HG03442 (cell line): ENCODE measurements around the gene TMPRSS13.
"Not testable (repeated sequence)": the region's sequence is repeated elsewhere in the genome, so short reads cannot be mapped to it uniquely, and the experiment has no call there.

ENCODE experiments used
- ATAC-seq: cut with Tn5 transposase; IDR thresholded peaks from one replicate; pipeline ENCODE4 v1.9.1; 2021; ENCODE audit warnings: mild to moderate bottlenecking, moderate library complexity; ENCODE audit not compliant: unreplicated experiment

The TMPRSS13 gene

DNA sequence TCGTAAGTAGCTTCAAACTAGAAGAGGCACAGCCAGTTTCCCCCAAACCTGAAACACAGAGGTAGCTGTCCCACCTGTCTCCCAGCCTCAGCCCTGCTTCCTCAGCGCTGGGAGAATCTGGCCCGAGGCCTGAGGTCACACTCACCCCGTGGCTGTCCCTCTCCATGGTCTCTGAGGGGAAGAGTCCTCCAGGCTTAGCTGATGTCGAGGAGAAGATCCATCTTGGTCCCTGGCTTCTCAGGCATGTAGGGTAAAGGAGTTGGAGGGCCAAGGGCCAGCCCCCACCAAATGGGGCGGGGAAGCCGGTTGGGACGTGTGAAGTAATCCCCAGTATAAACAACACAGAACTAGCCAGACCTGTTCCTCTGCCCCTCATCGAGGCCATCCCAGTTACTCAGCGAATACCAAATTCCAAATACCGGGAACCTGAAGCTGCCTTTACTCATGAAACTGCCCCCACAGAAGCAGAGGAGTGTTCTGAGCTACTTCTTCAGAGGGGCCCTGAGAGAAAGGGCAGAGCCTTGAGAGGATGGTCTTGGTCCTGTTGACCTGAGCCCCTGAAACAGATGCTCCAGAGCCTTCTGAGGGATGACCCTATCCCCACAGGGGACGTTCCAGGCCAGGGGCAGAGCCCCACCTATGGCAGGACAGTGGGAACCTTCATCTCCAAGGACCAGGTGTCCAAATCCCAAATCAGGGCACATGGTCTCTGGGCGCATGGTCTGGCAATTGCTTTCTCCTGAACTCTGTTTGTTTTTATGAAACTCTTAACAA, at the start of gene TMPRSS13:
TSS of gene TMPRSS13 (minus strand) at position 261 of the 774 bp plus-strand sequence. CDS start at position 166, 95 bp downstream.
- no peak for ATAC-seq

DNA sequence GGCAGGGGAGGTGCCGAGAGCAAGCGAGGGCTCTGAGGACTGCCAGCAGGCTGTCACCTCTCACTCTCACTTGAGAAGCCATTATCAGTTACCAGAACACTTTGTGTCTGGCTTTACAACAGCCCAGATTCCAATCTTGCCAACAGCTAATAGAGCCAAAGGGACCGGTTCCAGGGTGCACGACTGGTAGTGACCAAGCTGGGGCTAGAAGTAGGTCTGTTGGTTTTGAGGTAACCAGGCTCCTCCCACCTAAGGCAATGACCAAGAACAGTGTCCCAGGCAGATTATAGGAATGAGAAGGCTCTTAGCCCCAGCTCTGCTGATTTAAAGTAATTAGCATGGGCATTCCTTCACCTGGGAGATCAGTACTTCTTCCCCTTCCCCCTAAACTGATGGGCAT, 49.8 kb upstream of the TMPRSS13 start:
- no peak for ATAC-seq

DNA sequence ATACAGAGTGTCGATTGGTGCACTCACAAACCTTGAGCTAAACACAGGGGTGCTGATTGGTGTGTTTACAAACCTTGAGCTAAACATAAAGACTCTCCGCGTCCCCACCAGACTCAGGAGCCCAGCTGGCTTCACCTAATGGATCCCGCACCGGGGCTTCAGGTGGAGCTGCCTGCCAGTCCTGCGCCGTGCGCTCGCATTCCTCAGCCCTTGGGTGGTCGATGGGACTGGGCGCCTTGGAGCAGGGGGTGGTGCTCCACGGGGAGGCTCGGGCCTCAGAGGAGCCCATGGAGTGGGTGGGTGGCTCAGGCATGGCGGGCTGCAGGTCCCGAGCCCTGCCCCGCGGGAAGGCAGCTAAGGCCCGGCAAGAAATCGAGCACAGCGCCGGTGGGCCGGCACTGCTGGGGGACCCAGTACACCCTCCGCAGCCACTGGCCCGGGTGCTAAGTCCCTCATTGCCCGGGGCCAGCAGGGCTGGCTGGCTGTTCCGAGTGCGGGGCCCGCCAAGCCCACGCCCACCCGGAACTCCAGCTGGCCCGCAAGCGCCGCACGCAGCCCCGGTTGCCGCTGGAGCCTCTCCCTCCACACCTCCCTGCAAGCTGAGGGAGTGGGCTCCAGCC, 49.2 kb upstream of the TMPRSS13 start:
- not testable (repeated sequence) for ATAC-seq

DNA sequence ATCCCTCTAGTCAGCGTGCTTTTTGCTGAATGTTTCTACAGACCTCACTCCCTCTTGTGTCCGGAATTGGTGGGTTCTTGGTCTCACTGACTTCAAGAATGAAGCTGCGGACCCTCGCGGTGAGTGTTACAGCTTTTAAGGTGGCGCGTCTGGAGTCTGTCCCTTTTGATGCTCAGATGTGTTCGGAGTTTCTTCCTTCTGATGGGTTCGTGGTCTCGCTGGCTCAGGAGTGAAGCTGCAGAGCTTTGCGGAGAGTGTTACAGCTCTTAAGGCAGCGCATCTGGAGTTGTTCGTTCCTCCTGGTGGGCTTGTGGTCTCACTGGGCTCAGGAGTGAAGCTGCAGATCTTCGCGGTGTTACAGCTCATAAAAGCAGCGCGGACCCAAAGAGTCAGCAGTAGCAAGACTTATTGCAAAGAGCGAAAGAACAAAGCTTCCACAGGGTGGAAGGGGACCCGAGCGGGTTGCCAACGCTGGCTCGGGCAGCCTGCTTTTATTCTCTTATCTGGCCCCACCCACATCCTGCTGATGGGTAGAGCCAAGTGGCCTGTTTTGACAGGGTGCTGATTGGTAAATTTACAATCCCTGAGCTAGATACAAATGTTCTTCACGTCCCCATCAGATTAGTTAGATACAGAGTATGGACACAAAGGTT, 48.5 kb upstream of the TMPRSS13 start:
- ATAC-seq = not testable (repeated sequence)

DNA sequence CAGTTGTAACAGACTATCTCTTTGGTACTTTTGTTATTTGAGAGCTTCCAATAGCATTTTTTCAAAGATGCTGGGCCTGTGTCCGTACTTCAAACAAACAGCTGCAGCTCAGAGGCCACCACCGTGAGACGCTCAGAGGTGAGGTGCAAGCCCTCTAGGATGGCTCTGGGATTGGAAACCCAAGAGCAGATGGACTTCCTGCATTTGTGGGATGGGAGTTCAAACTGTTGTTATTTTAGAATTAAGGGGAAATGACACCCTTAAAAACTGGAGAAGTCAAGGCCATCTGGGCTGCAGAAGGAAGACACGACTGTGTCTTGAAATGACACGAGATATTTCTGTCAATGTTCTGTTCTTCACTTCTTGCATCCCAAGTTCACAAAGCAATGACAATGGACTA, 47.8 kb upstream of the TMPRSS13 start:
- ATAC-seq = no peak

DNA sequence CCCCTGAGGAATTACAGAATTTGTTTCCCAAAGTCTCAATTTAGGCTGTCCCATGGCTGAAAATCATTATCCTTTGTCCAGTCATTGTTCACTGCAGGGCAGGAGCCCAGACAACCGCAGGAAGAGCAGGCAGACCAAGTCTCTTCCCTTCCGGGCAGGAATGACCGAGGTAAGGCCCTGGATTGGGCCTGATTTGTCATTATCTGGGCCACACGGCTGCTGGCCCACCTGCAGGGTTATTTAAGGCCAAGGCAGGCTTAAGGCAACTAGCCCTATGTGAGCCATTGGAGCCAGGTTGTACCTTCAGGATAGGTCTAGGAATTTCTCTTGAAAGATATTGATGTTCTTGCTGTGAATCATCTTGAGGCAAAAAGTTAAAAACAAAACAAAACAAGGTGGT, 47.2 kb upstream of the TMPRSS13 start:
- no peak for ATAC-seq

DNA sequence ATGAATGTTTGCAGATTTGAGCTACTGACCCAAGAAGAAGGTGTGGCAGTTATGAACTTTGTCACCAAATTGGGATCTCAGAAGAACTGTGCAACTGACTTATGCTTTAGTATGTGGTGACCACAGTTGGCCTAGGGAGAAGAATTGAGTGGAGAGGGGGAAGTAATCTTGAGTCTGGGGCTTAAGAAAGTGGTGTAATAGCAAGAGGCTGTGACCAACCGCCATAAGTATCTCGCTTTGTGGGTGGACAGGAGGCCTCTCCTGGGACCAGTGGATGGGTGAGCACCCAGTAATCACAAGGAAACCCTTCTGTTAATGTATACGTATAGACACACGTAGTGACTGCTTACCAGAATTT, 44.3 kb upstream of the TMPRSS13 start:
- no peak for ATAC-seq

DNA sequence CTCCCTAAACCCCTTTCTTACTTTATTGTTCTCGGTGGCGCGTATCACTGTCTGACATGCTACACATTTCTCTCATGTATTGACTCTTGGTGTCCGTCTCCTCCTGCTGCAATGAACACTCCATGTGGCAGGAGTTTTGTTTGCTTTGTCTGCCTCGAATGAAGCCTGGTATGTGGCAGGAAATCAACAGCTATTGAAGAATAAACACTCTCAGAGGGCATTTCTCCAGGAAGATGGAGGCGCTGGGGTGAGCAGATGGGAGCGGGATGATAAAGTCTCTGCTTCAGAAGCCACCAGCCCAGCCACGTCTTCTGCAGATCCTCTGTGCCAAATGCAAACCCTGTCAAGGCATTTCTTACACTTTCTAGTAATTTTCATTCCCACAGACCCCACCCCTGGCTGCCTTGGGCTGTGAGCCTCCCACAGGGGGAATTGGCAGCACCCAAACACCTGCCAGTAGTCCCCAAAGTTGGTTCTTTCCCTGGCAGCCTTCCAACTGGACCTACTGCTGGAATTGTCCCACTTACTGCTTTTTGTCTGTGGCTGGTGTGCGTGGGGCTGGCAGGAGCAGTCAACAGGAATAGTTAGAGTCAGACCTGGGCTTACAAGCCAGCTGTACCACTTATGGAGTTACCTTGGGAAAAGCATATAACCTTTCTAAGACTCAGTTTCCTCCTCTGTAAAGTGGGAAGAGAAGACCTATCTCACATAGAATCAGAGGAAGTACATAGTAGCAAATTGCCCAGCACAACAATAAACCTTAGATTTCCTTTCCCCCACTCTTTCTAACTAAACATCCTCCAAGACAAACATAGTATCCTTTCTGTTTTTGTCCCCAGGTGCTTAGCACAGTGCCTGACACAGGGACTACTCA, 43.7 kb upstream of the TMPRSS13 start:
- no peak for ATAC-seq

DNA sequence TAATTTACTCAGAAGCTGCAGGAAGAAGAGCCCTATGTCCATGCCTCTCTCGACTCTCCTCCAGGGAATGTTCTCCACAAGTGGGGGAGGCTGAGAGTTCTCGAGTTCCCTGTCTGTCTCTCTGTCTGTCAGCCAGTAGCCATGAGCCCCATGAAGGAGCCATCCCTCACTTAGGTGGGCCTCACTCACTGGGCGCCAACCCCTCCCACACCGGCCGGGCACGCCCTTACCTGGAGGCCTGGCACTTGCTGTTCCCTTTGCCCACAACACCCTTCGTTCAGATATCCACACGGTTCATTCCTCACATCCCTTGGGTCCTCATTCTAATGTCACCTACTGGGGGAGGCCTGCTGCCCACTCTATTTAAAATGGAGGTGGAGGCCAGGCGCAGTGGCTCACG, 42.8 kb upstream of the TMPRSS13 start:
- no peak for ATAC-seq

DNA sequence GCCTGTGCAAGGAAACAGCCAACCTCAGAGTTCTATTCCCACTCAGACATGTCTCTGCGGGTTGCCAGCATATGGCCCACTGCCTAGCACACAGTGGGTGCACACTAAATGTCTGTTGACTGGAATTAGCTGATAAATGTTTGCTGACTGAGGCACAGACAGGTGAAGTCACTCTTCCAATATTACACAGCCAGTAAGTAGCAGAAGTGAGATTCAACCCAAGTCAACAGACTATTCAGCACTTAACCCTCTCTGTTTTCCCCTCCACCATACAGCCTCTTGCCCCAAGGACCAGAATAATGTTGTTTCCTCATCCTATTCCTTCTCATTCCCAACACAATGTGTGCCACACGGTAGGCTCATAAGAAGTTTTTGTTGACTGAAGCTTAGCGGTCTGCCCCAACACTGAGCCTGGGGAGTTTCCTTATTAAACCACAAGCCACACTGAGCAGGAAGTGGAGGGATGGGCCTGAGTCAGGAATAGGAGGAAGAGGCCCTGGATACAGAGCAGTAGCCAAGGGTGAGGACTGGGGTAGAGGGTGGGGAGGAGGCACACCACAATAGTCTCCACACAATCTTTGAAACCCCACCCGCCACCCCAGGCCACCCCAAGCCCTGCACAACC, 41.3 kb upstream of the TMPRSS13 start:
- ATAC-seq = no peak

DNA sequence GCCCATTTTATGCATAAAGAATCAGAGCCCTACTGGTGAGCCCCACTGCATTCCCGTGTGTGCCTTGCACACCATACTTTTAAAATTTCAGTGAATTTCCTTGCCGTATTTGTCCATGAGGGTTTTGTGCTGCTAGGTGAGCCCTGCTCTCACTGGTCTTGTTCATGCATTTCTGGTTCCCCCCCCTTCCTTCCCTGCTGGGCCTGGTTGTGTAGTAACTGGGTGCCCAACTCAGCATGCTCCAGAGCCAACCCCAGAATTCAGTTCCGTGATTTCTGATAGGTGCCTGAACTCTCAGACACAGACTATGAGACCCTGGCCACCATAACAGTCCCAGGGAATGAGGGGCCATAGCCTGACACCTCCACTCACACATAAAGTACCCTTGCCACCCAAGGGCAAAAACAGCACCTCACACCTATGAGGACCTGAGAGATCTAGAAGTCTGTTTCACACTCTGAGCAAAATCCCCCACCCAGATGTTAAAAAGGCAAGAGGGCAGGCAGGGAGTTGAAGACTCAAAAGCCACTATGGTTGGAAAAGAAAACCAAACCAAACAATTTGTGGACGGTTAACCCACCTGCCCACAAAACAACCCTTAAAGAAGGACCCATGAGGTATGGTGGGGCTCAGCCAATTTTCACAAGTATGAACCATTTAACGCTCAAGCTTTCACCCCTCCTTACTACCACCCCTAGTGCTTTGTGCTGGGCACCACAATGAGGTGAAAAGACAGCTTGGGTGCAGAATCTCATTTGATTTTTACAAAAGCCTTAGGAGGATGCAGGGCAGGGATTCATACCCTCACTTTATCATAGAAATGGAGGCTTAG, 40.2 kb upstream of the TMPRSS13 start:
- no peak for ATAC-seq

DNA sequence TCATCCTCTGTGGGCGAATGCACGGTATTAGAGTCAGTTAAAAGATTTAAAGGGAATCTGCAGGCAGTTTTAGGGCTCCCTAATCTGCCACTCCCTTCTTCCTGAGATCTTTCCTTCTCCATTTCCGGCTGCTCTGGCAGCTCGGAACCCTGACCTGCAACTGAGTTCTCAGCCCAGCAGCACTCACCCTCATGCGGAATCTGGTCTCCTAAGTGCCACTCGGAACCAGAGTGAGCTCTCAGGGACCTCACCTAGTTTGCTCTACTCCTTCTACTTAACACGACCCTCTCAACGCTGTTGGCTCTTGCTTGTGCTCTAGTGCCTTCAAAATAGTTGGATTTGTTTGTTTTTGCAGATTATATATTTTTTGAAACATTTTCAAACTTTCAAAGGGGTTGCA, 37.7 kb upstream of the TMPRSS13 start:
- ATAC-seq = no peak

DNA sequence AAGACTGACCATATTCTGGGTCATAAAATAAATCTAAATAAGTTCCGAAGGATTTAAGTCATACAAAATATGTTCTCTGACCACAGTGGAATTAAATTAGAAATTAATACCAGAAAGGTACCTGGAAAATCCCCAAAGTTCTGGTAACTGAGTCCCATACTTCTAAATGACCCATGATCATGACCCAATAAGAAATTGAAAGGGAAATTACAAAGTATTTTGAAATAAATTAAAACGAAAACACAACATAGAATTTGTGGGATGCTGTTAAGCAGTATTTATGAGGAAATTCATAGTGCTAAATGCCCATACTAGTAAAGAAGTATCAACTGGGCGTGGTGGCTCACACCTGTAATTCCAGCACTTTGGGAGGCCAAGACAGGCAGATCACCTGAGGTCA, 33.6 kb upstream of the TMPRSS13 start:
- no peak for ATAC-seq

DNA sequence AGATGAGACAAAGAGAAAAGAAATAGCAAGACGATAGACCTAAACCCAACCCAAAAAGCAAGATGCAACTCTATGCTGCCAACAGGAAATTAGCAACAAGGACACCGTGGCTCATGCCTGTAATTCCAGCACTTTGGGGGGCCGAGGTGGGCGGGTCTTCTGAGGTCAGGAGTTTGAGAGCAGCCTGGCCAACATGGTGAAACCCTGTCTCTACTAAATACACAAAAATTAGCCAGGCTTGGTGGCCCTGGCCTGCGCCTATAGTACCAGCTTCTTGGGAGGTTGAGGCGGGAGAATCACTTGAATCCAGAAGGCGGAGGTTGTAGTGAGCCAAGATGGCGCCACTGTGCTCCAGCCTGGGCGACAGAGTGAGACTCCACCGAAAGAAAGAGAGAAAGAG, 32.7 kb upstream of the TMPRSS13 start:
- no peak for ATAC-seq

DNA sequence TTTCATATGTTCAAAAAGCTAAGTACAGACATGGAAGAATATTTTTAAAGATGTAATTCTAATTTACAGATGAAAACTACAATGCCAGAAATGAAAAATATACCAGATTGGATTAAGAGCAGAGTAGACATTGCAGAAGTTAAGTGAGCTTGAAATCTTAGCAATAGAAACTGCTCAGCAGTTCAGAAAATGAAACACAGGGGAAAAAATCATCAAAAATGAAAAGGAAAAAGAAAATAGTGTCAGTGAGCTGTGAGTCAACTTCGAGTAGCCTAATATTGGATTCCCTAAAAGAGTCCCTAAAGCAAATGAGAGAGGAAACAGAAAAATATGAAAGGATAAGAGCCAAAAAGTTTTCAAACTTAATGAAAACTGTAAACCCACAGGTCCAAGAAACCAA, 31.2 kb upstream of the TMPRSS13 start:
- no peak for ATAC-seq

DNA sequence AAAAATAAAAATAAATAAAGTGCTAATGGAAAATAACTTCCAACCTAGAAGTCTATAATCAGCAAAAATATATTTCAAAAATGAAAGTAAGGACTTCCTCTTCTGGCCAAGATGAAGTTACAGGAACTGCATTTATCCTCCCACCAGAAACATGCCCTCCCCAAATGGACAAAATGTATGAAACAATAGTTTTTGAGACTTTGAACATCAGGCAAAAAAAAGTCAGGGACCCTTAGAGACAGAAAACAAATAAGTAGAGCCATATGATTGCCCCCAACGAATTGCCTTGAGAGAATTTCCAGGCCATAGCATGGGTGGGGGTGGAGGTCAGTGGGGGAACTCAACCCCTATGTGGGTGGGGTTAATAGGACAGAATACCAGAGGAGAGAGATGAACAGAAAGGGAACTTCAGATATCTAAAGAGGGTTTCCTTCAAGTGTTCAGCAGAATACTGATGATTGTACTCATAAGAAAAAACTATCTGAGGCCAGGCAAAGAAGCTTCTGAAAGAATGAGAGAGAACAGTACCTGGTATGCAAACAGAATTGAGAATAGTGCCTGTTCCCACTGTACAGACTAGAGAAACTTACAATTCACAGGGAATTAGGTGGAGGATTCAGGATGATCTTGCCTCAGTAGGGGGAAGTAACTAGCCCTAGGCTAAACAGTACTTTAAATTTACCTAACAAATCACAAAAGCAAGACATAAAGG, 30.4 kb upstream of the TMPRSS13 start:
- ATAC-seq = no peak

DNA sequence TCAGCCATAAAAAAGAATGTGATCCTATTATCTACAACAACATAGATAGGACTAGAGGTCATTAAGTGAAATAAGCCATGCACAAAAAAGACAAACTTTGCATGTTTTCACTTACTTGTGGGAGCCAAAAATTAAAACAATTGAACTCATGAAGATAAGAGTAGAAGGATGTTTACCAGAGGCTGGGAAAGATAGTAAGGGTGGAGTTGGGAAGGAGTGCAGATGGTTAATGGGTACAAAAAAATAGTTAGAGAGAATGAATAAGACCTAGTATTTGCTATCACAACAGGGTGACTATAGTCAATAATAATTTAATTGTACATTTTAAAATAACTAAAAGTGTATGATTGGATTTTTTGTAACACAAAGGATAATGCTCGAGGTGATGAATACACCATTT, 29.7 kb upstream of the TMPRSS13 start:
- ATAC-seq = no peak

DNA sequence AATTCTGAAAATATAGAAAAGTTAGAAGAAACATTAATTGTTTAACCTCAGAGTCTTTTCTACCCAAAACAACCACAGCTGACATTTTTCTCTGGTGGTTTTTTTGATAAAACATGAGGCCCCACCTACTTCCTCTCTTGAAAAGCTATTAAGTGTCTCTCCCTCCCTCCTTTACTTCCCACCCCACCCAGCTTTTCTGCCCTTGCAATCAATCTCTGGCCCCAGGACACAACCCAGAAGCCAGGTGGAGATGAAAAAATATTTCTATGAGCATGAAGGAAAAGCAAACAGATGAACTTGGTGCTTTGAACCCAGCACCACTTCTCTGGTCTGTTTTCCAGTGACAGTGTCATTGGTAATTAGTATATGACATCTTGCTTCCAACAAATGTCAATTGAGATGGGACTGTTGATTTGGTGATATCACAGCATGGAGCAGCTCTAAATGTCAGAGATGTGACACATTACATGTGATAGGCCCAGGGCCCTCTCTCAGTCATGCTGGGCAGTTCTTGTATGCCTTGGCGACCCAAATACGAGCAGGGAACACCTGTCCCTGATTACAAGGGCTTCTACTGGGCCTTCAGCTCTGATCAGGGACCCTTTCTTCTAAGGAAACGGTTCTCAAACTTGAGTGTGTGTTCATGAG, 23.9 kb upstream of the TMPRSS13 start:
- no peak for ATAC-seq
